Lower leg skin (tissue), 4 donors: ENCODE data around the gene TEC. TPM values are rescaled to one million over a fixed set of nuclear protein-coding genes. Genes with fewer than 3 reads are reported as not detected.
"Not testable (repeated sequence)": the region's sequence is repeated elsewhere in the genome, so short reads cannot be mapped to it uniquely, and the experiment has no call there.

ENCODE experiments used
- DNase-seq, 2 donors: peaks; one replicate each; pipeline ENCODE4 v3.0.0-alpha.2; 2019; ENCODE audit warnings: low spot score in 2 of 2
- H3K4me3 ChIP-seq: fragments of 200-600 bp; sonication (generic); 2 replicates; pipeline ENCODE4 v1.5.1; 2017; ENCODE audit warnings: mild to moderate bottlenecking, low read depth; ENCODE audit not compliant: poor library complexity, severe bottlenecking
- CTCF ChIP-seq, 3 donors: fragments of 450-650 bp; IDR thresholded peaks; one replicate each; pipeline ENCODE4 v1.5.1; 2016; ENCODE audit warnings: antibody characterized with exemption in 3 of 3, mild to moderate bottlenecking in 3 of 3, moderate library complexity in 2 of 3
- POLR2A ChIP-seq, 2 donors: fragments of 450-650 bp; IDR thresholded peaks; one replicate each; pipeline ENCODE4 v1.6.1; 2016 to 2017; ENCODE audit warnings: antibody characterized with exemption in 2 of 2, mild to moderate bottlenecking in 1 of 2, moderate library complexity in 1 of 2
- WGBS, 2 donors: methylation state at CpG; one replicate each; pipeline ENCODE4 v1.1.5; 2018; 5-methylcytosine and 5-hydroxymethylcytosine counted together
- intact Hi-C: fragments of 100-400 bp; cut with DNase I; formaldehyde crosslinking; loops from one replicate; pipeline ENCODE4 v1.15.0; 2023; ENCODE audit warnings: low total_unique reads
- total RNA-seq, 4 donors: library from RNA; depleted of rRNA; stranded (reverse); fragments of >200 nt; gene quantifications; one replicate each; pipeline ENCODE4 v1.1.0, GENCODE V29; 2016

The TEC gene
- total RNA-seq, 4 donors from 2014 or later, result 6.8 to 10.5 (median 8.8) TPM

GRCh38 chr4:48193096-48193836 lies 76.4 kb downstream of the TEC start:
- intact Hi-C loops, result no loop called here
- H3K4me3 ChIP-seq, result no peak overlapping the region
- no peak for DNase-seq
- 81 to 82% methylated on average over 6 of the region's 6 CpGs for WGBS, 2 donors
- no peak for TF ChIP-seq POLR2A (IDR thresholded peaks at IDR 0.05)
- TF ChIP-seq CTCF (IDR thresholded peaks at IDR 0.05), result no peak

GRCh38 chr4:48191758-48192157 lies 77.9 kb downstream of the TEC start:
- intact Hi-C loops, result no loop called here
- no peak overlapping the region for H3K4me3 ChIP-seq
- 89 to 93% methylated on average over 1 of the region's 1 CpG for WGBS, 2 donors
- no peak for TF ChIP-seq CTCF (IDR thresholded peaks at IDR 0.05)
- no peak for TF ChIP-seq POLR2A (IDR thresholded peaks at IDR 0.05)
- no peak for DNase-seq

DNA sequence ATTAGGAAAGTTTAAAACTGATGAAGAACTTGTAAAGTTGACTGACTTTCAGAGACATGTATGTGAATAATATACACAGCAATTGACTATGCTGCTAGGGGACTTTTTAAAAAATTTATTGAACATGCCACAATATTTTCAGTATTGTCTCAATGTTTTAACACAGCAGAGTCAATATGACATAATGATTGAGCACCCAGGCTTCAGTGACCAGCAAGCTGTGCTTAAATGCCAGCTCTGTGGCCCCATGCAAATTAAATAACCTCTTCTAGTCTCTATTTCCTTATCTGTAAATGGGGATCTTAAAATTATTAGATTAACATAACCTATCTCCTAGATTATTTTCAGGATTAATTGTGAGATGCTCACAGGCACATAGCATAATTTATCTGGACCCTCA lies 78.8 kb downstream of the TEC start:
- intact Hi-C loops, result no loop called here
- H3K4me3 ChIP-seq, result no peak overlapping the region
- TF ChIP-seq POLR2A (IDR thresholded peaks at IDR 0.05) (no peak), CTCF (IDR thresholded peaks at IDR 0.05) (no peak)
- DNase-seq, result no peak

DNA sequence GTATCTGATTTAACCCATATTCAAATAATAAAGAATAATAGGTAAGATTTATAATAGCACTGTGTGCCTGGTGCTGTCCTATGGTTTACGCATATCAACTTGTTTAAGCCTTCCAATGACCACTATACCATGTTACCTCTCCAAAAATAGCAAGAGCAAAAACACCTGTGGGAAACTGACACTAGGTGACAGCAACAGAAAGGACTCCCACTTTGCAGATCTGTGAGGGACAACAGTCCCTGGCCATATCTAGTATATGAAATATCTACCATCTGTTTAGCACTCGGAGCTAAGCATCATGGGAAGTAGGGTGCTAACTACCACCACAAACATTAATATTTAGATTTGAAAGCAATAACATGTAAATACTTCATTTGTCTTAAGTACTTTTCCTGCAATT lies 79.9 kb downstream of the TEC start:
- intact Hi-C loops, result no loop called here
- no peak for DNase-seq
- 48 to 99% methylated on average over 2 of the region's 2 CpGs for WGBS, 2 donors
- no peak overlapping the region for H3K4me3 ChIP-seq
- TF ChIP-seq CTCF (IDR thresholded peaks at IDR 0.05), result no peak

- TF ChIP-seq POLR2A (IDR thresholded peaks at IDR 0.05), result no peak
- TF ChIP-seq CTCF (IDR thresholded peaks at IDR 0.05), result no peak
- intact Hi-C loops, result no loop called here
- no peak for DNase-seq
- H3K4me3 ChIP-seq, result no peak overlapping the region
- WGBS, 2 donors, result 98 to 99% methylated on average over 2 of the region's 2 CpGs
Measured at GRCh38 chr4:48188390-48188789, 81.2 kb downstream of the TEC start.

DNA sequence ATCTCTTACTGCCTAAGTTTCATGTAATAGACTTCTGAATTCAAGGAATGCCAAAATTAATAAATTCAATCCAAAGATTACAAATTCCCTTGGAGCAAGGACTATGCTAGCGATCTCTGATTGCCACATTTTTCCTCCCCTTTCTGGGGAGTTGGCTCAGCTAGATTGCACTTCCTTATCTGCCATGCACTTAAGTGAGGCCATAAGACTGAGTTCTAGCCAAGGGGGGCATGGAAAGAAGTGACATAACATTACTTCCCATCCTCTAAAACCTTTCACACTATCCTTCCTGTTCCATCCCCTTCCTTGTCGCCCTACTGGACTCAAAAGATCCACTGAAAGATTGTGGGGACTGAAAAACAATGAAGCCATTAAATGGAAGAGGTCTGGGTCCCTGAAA lies 81.8 kb downstream of the TEC start:
- DNase-seq, result no peak
- 35 to 72% methylated on average over 2 of the region's 2 CpGs for WGBS, 2 donors
- intact Hi-C loops, result no loop called here
- no peak overlapping the region for H3K4me3 ChIP-seq
- TF ChIP-seq POLR2A (IDR thresholded peaks at IDR 0.05), result no peak

DNA sequence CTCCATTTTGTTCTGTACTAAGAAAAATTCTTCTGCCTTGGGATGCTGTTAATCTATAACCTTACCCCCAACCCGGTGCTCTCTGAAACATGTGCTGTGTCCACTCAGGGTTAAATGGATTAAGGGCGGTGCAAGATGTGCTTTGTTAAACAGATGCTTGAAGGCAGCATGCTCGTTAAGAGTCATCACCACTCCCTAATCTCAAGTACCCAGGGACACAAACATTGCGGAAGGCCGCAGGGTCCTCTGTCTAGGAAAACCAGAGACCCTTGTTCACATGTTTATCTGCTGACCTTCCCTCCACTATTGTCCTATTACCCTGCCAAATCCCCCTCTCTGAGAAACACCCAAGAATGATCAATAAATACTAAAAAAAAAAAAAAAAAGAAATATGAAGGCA lies 82.6 kb downstream of the TEC start:
- H3K4me3 ChIP-seq, DNase-seq, intact Hi-C loops: not testable (repeated sequence)
- 85 to 96% methylated on average over 4 to 5 of the region's 5 CpGs for WGBS, 2 donors

DNA sequence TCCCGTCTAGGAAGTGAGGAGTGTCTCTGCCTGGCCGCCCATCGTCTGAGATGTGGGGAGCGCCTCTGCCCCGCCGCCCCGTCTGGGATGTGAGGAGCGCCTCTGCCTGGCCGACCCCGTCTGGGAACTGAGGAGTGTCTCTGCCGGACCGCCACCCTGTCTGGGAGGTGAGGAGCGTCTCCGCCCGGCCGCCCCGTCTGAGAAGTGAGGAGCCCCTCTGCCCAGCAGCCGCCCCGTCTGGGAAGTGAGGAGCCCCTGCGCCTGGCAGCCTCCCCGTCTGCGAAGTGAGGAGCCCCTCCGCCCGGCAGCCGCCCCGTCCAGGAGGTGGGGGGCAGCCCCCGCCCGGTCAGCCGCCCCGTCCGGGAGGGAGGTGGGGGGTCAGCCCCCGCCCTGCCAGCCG lies 83.2 kb downstream of the TEC start:
- intact Hi-C loops, H3K4me3 ChIP-seq, DNase-seq: not testable (repeated sequence)
- 88 to 96% methylated on average over 4 to 26 of the region's 33 CpGs for WGBS, 2 donors
